Lung (tissue), 12 donors: Measurements from ENCODE around the gene BEND6. TPM values are rescaled to one million over a fixed set of nuclear protein-coding genes. Genes with fewer than 3 reads are reported as not detected.

Source experiments
- ATAC-seq: fragments of 200-7000 bp; cut with Tn5 transposase; one replicate; pipeline ENCODE4 v1.9.1; 2020; ENCODE audit warnings: moderate number of reproducible peaks; ENCODE audit not compliant: insufficient read depth, low FRiP score
- DNase-seq, 3 donors: peaks; one replicate each; pipeline ENCODE4 v3.0.0-alpha.2; 2013 to 2017
- H3K27ac ChIP-seq, 2 donors: one replicate each; pipeline ENCODE4 v1.5.1; 2013; ENCODE audit warnings: mild to moderate bottlenecking in 2 of 2, moderate library complexity in 2 of 2, control low read depth in 1 of 2, inconsistent platforms in 1 of 2, low read depth in 1 of 2, low read length in 1 of 2
- H3K27me3 ChIP-seq, 3 donors: one replicate each; pipeline ENCODE4 v1.5.1; 2013; ENCODE audit warnings: low read length in 2 of 3; ENCODE audit not compliant: control insufficient read depth in 3 of 3, insufficient read depth in 3 of 3
- H3K36me3 ChIP-seq, 4 donors: one replicate each; pipeline ENCODE4 v1.5.1; 2013; ENCODE audit warnings: low read length in 4 of 4, mild to moderate bottlenecking in 1 of 4, moderate library complexity in 1 of 4; ENCODE audit not compliant: control insufficient read depth in 4 of 4, insufficient read depth in 4 of 4
- H3K4me1 ChIP-seq, 5 donors: one replicate each; pipeline ENCODE4 v1.5.1; 2013; ENCODE audit warnings: low read length in 5 of 5, mild to moderate bottlenecking in 2 of 5, moderate library complexity in 1 of 5; ENCODE audit not compliant: control insufficient read depth in 5 of 5, insufficient read depth in 5 of 5
- H3K4me3 ChIP-seq: one replicate; pipeline ENCODE4 v1.5.1; 2013; ENCODE audit warnings: mild to moderate bottlenecking, control low read depth, moderate library complexity
- H3K9ac ChIP-seq, 2 donors: one replicate each; pipeline ENCODE4 v1.5.1; 2013; ENCODE audit warnings: low read length in 2 of 2, control low read depth in 1 of 2; ENCODE audit not compliant: insufficient read depth in 1 of 2
- H3K9me3 ChIP-seq, 4 donors: one replicate each; pipeline ENCODE4 v1.5.1; 2013; ENCODE audit warnings: low read length in 3 of 4, mild to moderate bottlenecking in 1 of 4, moderate library complexity in 1 of 4; ENCODE audit not compliant: control insufficient read depth in 4 of 4, insufficient read depth in 3 of 4
- WGBS, 2 donors: extraction: QIAGEN DNeasy Blood & Tissue Kit; methylation state at CpG; one replicate each; pipeline ENCODE4 v1.1.7; 2013; 5-methylcytosine and 5-hydroxymethylcytosine counted together
- polyA plus RNA-seq, 2 donors: library from polyadenylated mRNA; stranded (reverse); fragments of 200-250 nt; gene quantifications; one replicate each; pipeline ENCODE4 v1.2.1, GENCODE V29; 2013
- total RNA-seq, 2 donors: library from RNA; depleted of rRNA in 1 of 2; stranded (reverse); fragments of >200 nt in 1 of 2; gene quantifications; one replicate each; pipeline ENCODE4 v1.2.1, GENCODE V29; 2014 to 2021
- TF ChIP-seq, protein P1 (sequence below): IDR thresholded peaks from 2 replicates; pipeline ENCODE4 v1.5.1; 2012; ENCODE audit warnings: mild to moderate bottlenecking; ENCODE audit errors: control extremely low read depth, extremely low read depth
- donor health status: control.
- donor health status: control.
- donor health status: Bipolar disorder and iron deficiency.
- donor health status: healthy.
- donor health status: DM: yes; HTN: yes; CAD: no.

Gene BEND6
- total and polyA plus RNA-seq, 4 donors: 0.23 to 0.95 (median 0.51) TPM

DNA sequence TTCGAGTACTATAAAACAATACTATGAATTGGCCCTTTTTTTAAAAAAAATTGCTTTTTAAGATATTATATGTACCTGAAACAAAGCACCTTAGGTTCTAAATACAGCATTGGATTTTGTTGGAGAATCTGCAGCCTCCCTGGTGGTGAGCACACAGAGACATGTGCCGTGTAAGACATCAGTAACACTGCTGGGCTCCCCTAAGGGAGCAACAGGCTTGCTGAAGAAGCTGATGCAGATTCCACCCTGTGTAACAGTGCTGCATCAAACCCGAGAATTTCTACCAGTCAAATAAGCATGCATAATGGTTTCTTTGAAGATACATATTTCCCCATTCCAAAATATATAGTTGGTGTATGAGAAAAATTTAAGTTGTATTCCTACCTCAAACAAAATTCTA is 108.9 kb downstream of the BEND6 start:
- no peak for ATAC-seq
- 90 to 92% methylated on average over 3 of the region's 3 CpGs for WGBS, 2 donors
- H3K27me3 ChIP-seq: no peaks in the 10 kb centered on the region
- peaks cover 5 to 23% (median 8%) of the 10 kb centered on the region in 4 donors for H3K36me3 ChIP-seq
- H3K27ac ChIP-seq: no peak overlapping the region
- DNase-seq: no peak
- H3K9ac ChIP-seq: no peak overlapping the region
- TF ChIP-seq, protein P1, sequence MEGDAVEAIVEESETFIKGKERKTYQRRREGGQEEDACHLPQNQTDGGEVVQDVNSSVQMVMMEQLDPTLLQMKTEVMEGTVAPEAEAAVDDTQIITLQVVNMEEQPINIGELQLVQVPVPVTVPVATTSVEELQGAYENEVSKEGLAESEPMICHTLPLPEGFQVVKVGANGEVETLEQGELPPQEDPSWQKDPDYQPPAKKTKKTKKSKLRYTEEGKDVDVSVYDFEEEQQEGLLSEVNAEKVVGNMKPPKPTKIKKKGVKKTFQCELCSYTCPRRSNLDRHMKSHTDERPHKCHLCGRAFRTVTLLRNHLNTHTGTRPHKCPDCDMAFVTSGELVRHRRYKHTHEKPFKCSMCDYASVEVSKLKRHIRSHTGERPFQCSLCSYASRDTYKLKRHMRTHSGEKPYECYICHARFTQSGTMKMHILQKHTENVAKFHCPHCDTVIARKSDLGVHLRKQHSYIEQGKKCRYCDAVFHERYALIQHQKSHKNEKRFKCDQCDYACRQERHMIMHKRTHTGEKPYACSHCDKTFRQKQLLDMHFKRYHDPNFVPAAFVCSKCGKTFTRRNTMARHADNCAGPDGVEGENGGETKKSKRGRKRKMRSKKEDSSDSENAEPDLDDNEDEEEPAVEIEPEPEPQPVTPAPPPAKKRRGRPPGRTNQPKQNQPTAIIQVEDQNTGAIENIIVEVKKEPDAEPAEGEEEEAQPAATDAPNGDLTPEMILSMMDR: no peak
- no peaks in the 10 kb centered on the region for H3K4me1 ChIP-seq
- H3K4me3 ChIP-seq: no peak overlapping the region
- H3K9me3 ChIP-seq: no peaks in the 10 kb centered on the region

DNA sequence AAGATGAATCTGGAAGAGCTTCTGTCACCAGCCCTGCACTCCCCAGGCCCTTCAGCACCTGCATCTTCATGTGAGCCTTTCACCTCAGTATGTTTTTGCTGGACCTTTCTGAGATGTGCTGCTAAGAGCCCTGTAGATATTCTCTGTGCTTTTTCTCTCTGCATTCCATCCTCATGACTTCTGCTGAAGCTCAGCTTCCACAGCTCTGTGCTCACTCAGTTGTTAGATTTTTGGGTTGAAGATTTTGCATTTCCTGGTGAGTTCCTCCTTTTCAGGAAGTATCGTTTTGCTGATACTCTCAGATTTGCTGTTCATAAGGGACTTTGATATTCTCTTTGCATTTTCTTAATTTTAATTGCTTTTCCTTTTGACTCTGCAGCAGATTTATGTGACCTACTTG is 109.9 kb downstream of the BEND6 start:
- no peak overlapping the region for H3K27ac ChIP-seq
- H3K4me3 ChIP-seq: no peak overlapping the region
- no peak for DNase-seq
- no peaks in the 10 kb centered on the region for H3K9me3 ChIP-seq
- 67 to 78% methylated on average over 1 of the region's 1 CpG for WGBS, 2 donors
- no peaks in the 10 kb centered on the region for H3K27me3 ChIP-seq
- TF ChIP-seq, protein P1: no peak
- H3K9ac ChIP-seq: no peak overlapping the region
- peaks cover 5 to 23% (median 8%) of the 10 kb centered on the region in 4 donors for H3K36me3 ChIP-seq
- H3K4me1 ChIP-seq: peaks cover 0 to 4% (median 0%) of the 10 kb centered on the region in 5 donors
- no peak for ATAC-seq

DNA sequence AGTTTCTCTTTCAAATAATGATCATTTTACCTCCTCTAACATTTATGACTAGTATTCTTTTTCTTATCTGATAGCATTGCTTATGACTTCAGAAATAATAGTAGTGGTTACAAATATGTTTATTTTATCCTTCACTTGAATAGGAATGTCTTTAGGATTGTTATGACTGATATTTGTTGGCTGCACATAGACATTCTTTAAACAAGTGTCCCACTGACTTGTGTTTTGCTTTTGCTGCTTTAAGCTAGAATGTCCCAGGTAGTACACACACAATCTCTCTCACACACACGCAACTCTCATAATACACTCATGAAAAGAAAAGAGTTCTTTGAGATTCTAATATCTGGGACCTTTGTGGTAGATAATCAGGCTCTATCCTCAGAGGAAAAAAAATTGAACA is 113.2 kb downstream of the BEND6 start:
- Histone ChIP-seq H3K9ac (no peak overlapping the region), H3K27ac (no peak overlapping the region), H3K9me3 (no peaks in the 10 kb centered on the region), H3K27me3 (no peaks in the 10 kb centered on the region), H3K4me3 (no peak overlapping the region), H3K36me3 (peaks cover 1 to 18% (median 4%) of the 10 kb centered on the region in 4 donors), H3K4me1 (peaks cover 0 to 4% (median 0%) of the 10 kb centered on the region in 5 donors)
- TF ChIP-seq, protein P1: no peak
- DNase-seq: no peak
- ATAC-seq: no peak
- 89 to 90% methylated on average over 1 of the region's 1 CpG for WGBS, 2 donors

DNA sequence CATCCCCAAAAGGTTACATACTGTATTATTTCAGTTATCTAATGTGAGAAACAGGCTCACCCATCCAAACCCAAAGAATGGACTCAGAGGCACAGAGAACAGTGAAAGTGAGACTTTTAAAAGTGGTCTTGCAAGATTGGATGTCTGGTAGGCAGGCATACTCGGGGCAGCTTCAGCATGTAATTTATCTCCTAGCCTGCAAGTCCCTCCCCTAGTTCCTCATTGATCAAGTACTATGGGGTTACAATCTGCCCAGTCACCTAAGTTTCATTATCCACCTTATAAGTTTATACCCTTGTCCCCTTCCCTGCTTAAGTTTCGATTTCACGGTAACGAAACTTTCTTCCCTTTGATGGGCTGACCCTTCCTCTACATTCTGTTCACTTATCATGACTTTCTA is 114.3 kb downstream of the BEND6 start:
- DNase-seq: no peak
- ATAC-seq: no peak
- H3K9ac ChIP-seq: no peak overlapping the region
- peaks cover 0 to 15% (median 5%) of the 10 kb centered on the region in 4 donors for H3K36me3 ChIP-seq
- H3K9me3 ChIP-seq: no peaks in the 10 kb centered on the region
- H3K4me1 ChIP-seq: peaks cover 0 to 4% (median 0%) of the 10 kb centered on the region in 5 donors
- TF ChIP-seq, protein P1: no peak
- 92 to 94% methylated on average over 4 of the region's 4 CpGs for whole genome bisulfite sequencing, 2 donors
- H3K4me3 ChIP-seq: no peak overlapping the region
- H3K27me3 ChIP-seq: no peaks in the 10 kb centered on the region
- no peak overlapping the region for H3K27ac ChIP-seq
